IMR-90 (cell line): ENCODE results near the gene DHCR24. TPM values are rescaled to one million over a fixed set of nuclear protein-coding genes. Genes with fewer than 3 reads are reported as not detected.

Experiments
- ATAC-seq: fragments of 200-7000 bp; cut with Tn5 transposase; 2 replicates; pipeline ENCODE4 v1.9.1; 2020; ENCODE audit warnings: low read depth, mild to moderate bottlenecking, moderate library complexity
- BruUV-seq: library from RNA; stranded (reverse); fragments of 400-500 nt; replicated peaks from 2 replicates; lab custom pipeline; 2021; lab: Mats Ljungman, UMichigan
- CTCF ChIA-PET: fragments of 300-600 bp; formaldehyde crosslinking; extraction: SDS; loops from one replicate; lab custom pipeline; 2021; ENCODE audit warnings: antibody characterized with exemption; lab: Yijun Ruan, JAX
- POLR2A ChIA-PET: fragments of 300-600 bp; sonication (Branson Sonifier 250); formaldehyde crosslinking; loops from one replicate; lab custom pipeline; 2022; ENCODE audit warnings: antibody characterized with exemption; ENCODE audit not compliant: unreplicated experiment; lab: Charles Lee
- DNase-seq: peaks from one replicate; pipeline ENCODE4 v3.0.0; 2013
- H2AFZ ChIP-seq: replicated peaks from 2 replicates; pipeline ENCODE3; 2013; ENCODE audit warnings: low read length, mild to moderate bottlenecking; ENCODE audit not compliant: poor library complexity
- H2AK5ac ChIP-seq: 2 replicates; pipeline ENCODE4 v1.6.1; 2013; ENCODE audit warnings: low read depth, low read length, inconsistent platforms
- H2AK9ac ChIP-seq: replicated peaks from 2 replicates; pipeline ENCODE3; 2013; ENCODE audit warnings: mild to moderate bottlenecking, low read depth, low read length, moderate library complexity; ENCODE audit not compliant: poor library complexity
- H2BK120ac ChIP-seq: 2 replicates; pipeline ENCODE4 v1.6.1; 2013; ENCODE audit warnings: low read depth, low read length, inconsistent platforms
- H2BK15ac ChIP-seq: 3 replicates; pipeline ENCODE4 v1.6.1; 2013; ENCODE audit warnings: low read depth, low read length, inconsistent platforms
- H2BK20ac ChIP-seq: 2 replicates; pipeline ENCODE4 v1.6.1; 2013; ENCODE audit warnings: low read depth, mild to moderate bottlenecking, inconsistent platforms, low read length, moderate library complexity
- H2BK5ac ChIP-seq: 2 replicates; pipeline ENCODE4 v1.6.1; 2013; ENCODE audit warnings: mild to moderate bottlenecking, low read depth, low read length, inconsistent platforms; ENCODE audit not compliant: poor library complexity, severe bottlenecking
- H3K14ac ChIP-seq: replicated peaks from 2 replicates; pipeline ENCODE4 v1.6.1; 2013; ENCODE audit warnings: low read depth, low read length, inconsistent platforms
- H3K18ac ChIP-seq: 2 replicates; pipeline ENCODE4 v1.6.1; 2013; ENCODE audit warnings: low read depth, low read length, control low read depth
- H3K23ac ChIP-seq: 2 replicates; pipeline ENCODE4 v1.6.1; 2013; ENCODE audit warnings: low read depth, low read length, inconsistent platforms
- H3K27ac ChIP-seq: 2 replicates; pipeline ENCODE4 v1.5.1; 2013; ENCODE audit warnings: mild to moderate bottlenecking, control low read depth, low read length; ENCODE audit not compliant: insufficient read depth
- H3K27me3 ChIP-seq: 2 replicates; pipeline ENCODE4 v1.6.1; 2013; ENCODE audit warnings: low read length; ENCODE audit not compliant: control insufficient read depth, insufficient read depth
- H3K36me3 ChIP-seq: 2 replicates; pipeline ENCODE4 v1.6.1; 2013; ENCODE audit warnings: low read length, mixed read lengths; ENCODE audit not compliant: control insufficient read depth, insufficient read depth
- H3K4ac ChIP-seq: 2 replicates; pipeline ENCODE4 v1.6.1; 2013; ENCODE audit warnings: low read depth, low read length, inconsistent platforms
- H3K4me1 ChIP-seq: 2 replicates; pipeline ENCODE4 v1.6.1; 2013; ENCODE audit warnings: low read length, mixed read lengths; ENCODE audit not compliant: control insufficient read depth, insufficient read depth
- H3K4me2 ChIP-seq: 2 replicates; pipeline ENCODE4 v1.6.1; 2013; ENCODE audit warnings: low read depth, mild to moderate bottlenecking, control low read depth, low read length, moderate library complexity
- H3K4me3 ChIP-seq: 2 replicates; pipeline ENCODE4 v1.5.1; 2013; ENCODE audit warnings: low read depth, mild to moderate bottlenecking, control low read depth, low read length, moderate library complexity; ENCODE audit not compliant: insufficient read depth
- H3K56ac ChIP-seq: 2 replicates; pipeline ENCODE4 v1.6.1; 2013; ENCODE audit warnings: low read length, inconsistent platforms; ENCODE audit not compliant: insufficient read depth; ENCODE audit errors: extremely low read depth
- H3K79me1 ChIP-seq, 2 experiments: 2 replicates each; pipeline ENCODE4 v1.6.1; 2013; ENCODE audit warnings: low read length in 2 of 2, inconsistent platforms in 1 of 2, low read depth in 1 of 2
- H3K9ac ChIP-seq: 2 replicates; pipeline ENCODE4 v1.6.1; 2013; ENCODE audit warnings: low read depth, low read length, control low read depth
- H3K9me1 ChIP-seq: 2 replicates; pipeline ENCODE4 v1.6.1; 2013; ENCODE audit warnings: low read length, inconsistent platforms; ENCODE audit not compliant: insufficient read depth
- H3K9me3 ChIP-seq: 2 replicates; pipeline ENCODE4 v1.6.1; 2013; ENCODE audit warnings: low read length; ENCODE audit not compliant: control insufficient read depth, insufficient read depth
- H4K20me1 ChIP-seq: 2 replicates; pipeline ENCODE4 v1.6.1; 2013; ENCODE audit warnings: low read length, inconsistent platforms; ENCODE audit not compliant: insufficient read depth
- H4K5ac ChIP-seq: 2 replicates; pipeline ENCODE4 v1.6.1; 2013; ENCODE audit warnings: mild to moderate bottlenecking, low read depth, low read length, control low read depth
- H4K8ac ChIP-seq, 2 experiments: 2 replicates each; pipeline ENCODE4 v1.6.1; 2013; ENCODE audit warnings: low read depth in 2 of 2, low read length in 2 of 2, control low read depth in 1 of 2, inconsistent platforms in 1 of 2
- H4K91ac ChIP-seq: 2 replicates; pipeline ENCODE4 v1.6.1; 2013; ENCODE audit warnings: low read depth, low read length, inconsistent platforms; ENCODE audit not compliant: insufficient read depth
- BHLHE40 ChIP-seq: fragments of 150-350 bp; IDR thresholded peaks from 2 replicates; pipeline ENCODE4 v1.6.1; 2016; ENCODE audit warnings: mild to moderate bottlenecking, low read depth, low read length
- CEBPB ChIP-seq: IDR thresholded peaks from 2 replicates; pipeline ENCODE4 v1.6.1; 2012; ENCODE audit warnings: low read depth, low read length, improper control_type of control experiment
- CHD1 ChIP-seq: IDR thresholded peaks from 2 replicates; pipeline ENCODE4 v1.6.1; 2012; ENCODE audit warnings: low read depth, low read length, improper control_type of control experiment
- MAFK ChIP-seq: IDR thresholded peaks from 2 replicates; pipeline ENCODE4 v1.6.1; 2012; ENCODE audit warnings: low read depth, low read length, improper control_type of control experiment
- MXI1 ChIP-seq: IDR thresholded peaks from 2 replicates; pipeline ENCODE4 v1.6.1; 2012; ENCODE audit warnings: low read depth, mild to moderate bottlenecking, low read length, moderate library complexity, borderline replicate concordance
- SMC3 ChIP-seq: fragments of 150-350 bp; IDR thresholded peaks from 2 replicates; pipeline ENCODE4 v1.6.1; 2016; ENCODE audit warnings: low read depth, mild to moderate bottlenecking, antibody characterized with exemption, low read length, moderate library complexity
- WGBS, 2 experiments: methylation state at CpG; one replicate each; pipeline versions ENCODE4 v1.1.5 to v1.1.7; 2013; ENCODE audit warnings: missing lambda C conversion rate in 2 of 2; ENCODE audit not compliant: insufficient read length in 1 of 2; ENCODE audit errors: extremely low coverage in 2 of 2; 5-methylcytosine and 5-hydroxymethylcytosine counted together
- dilution Hi-C: fragments of 300-500 bp; cut with HindIII; formaldehyde crosslinking; loops from one replicate; pipeline ENCODE4 v1.14.3; 2018; ENCODE audit warnings: low sequenced_read_pairs; ENCODE audit not compliant: unreplicated experiment
- in situ Hi-C: fragments of 300-500 bp; cut with MboI; formaldehyde crosslinking; loops from 3 replicates; pipeline ENCODE4 v1.14.3; 2019; ENCODE audit warnings: low sequenced_read_pairs, inconsistent platforms, mixed read lengths
- intact Hi-C: fragments of 100-400 bp; cut with micrococcal nuclease; formaldehyde crosslinking; loops from 2 replicates; pipeline ENCODE4 v1.10.0; 2022
- polyA plus RNA-seq, 3 experiments: library from polyadenylated mRNA; depleted of rRNA; stranded (reverse); fragments of >200 nt; gene quantifications; 2 replicates each; pipeline ENCODE4 v1.2.3, GENCODE V29; 2012; ENCODE audit warnings: low replicate concordance in 1 of 3
- total RNA-seq: library from RNA; depleted of rRNA; stranded (reverse); fragments of >200 nt; gene quantifications from 2 replicates; pipeline ENCODE4 v1.2.3, GENCODE V29; 2012

DHCR24 gene
- total and polyA plus RNA-seq, 2 of the 4 experiments (the other 2 are of a cell fraction): 130 to 194 TPM

GRCh38 chr1:54819195-54819536 lies 67.8 kb downstream of the DHCR24 start:
- Histone ChIP-seq H4K20me1 (no peaks in the 10 kb centered on the region), H3K23ac (no peak overlapping the region), H3K9me3 (peaks cover 4% of the 10 kb centered on the region), H2AFZ (no peak overlapping the region), H2BK5ac (no peak overlapping the region), H3K18ac (no peak overlapping the region), H2BK15ac (no peak overlapping the region), H3K4me3 (no peak overlapping the region), H2AK9ac (no peak overlapping the region), H2BK20ac (no peak overlapping the region), H3K9ac (no peak overlapping the region), H3K27me3 (peaks cover 39% of the 10 kb centered on the region), H3K4ac (no peak overlapping the region), H3K4me1 (no peaks in the 10 kb centered on the region), H3K4me2 (no peak overlapping the region), H3K9me1 (no peaks in the 10 kb centered on the region), H3K56ac (no peak overlapping the region), H4K8ac (no peak overlapping the region), H4K5ac (no peak overlapping the region), H2AK5ac (no peak overlapping the region), H4K91ac (no peak overlapping the region), H2BK120ac (no peak overlapping the region), H3K14ac (no peak overlapping the region), H3K79me1 (no peaks in the 10 kb centered on the region), H3K27ac (no peak overlapping the region), H3K36me3 (no peaks in the 10 kb centered on the region)
- intact Hi-C loops: loop anchor here (10.0 kb wide), 2 partner anchors 744 to 964 kb away; no protein-coding TSS in a partner anchor
- dilution Hi-C loops: no loop called here
- ChIA-PET CTCF (no interaction called here), POLR2A (no interaction called here)
- DNase-seq (no peak), ATAC-seq (no peak)
- 50% methylated on average over 1 of the region's 4 CpGs; no CpG with 5 or more reads in 1 of the 2 experiments for WGBS, 2 experiments
- no peak for TF ChIP-seq MXI1
- TF ChIP-seq MAFK: no peak
- TF ChIP-seq BHLHE40: no peak
- TF ChIP-seq CHD1: no peak
- no peak for TF ChIP-seq CEBPB
- TF ChIP-seq SMC3: no peak
- in situ Hi-C loops: loop anchor here (10.0 kb wide), 1 partner anchor 144 kb away; no protein-coding TSS in a partner anchor
- BruUV-seq: no TSS peak
